GM23338 (cell line): ENCODE results near the gene PSAPL1. TPM values are rescaled to one million over a fixed set of nuclear protein-coding genes. Genes with fewer than 3 reads are reported as not detected.

ENCODE experiments used
- ATAC-seq: fragments of 200-7000 bp; cut with Tn5 transposase; 3 replicates; pipeline ENCODE4 v1.9.1; 2020
- DNase-seq: peaks from one replicate; pipeline ENCODE4 v3.0.0-alpha.2; 2015; ENCODE audit warnings: low spot score
- H2AFZ ChIP-seq: fragments of 200-600 bp; sonication (generic); 2 replicates; pipeline ENCODE4 v1.8.0; 2016; ENCODE audit warnings: antibody characterized with exemption, mild to moderate bottlenecking, moderate library complexity
- H3F3A ChIP-seq: fragments of 200-600 bp; sonication (generic); replicated peaks from 2 replicates; pipeline ENCODE4 v1.8.0; 2017; ENCODE audit warnings: antibody characterized with exemption, mixed run types, low read depth
- H3K27ac ChIP-seq: fragments of 200-600 bp; sonication (generic); 2 replicates; pipeline ENCODE4 v1.6.1; 2016; ENCODE audit warnings: low read depth
- H3K27me3 ChIP-seq: fragments of 200-600 bp; sonication (generic); 2 replicates; pipeline ENCODE4 v1.8.0; 2016; ENCODE audit warnings: mild to moderate bottlenecking, mixed run types, moderate library complexity; ENCODE audit not compliant: insufficient read depth
- H3K36me3 ChIP-seq: fragments of 200-600 bp; sonication (generic); 2 replicates; pipeline ENCODE4 v1.8.0; 2016; ENCODE audit warnings: mild to moderate bottlenecking; ENCODE audit not compliant: insufficient read depth
- H3K4me1 ChIP-seq: fragments of 200-600 bp; sonication (generic); 2 replicates; pipeline ENCODE4 v1.8.0; 2016; ENCODE audit warnings: mild to moderate bottlenecking, moderate library complexity; ENCODE audit not compliant: insufficient read depth
- H3K4me2 ChIP-seq: fragments of 200-600 bp; sonication (generic); 2 replicates; pipeline ENCODE4 v1.7.1; 2017; ENCODE audit warnings: mixed run types
- H3K4me3 ChIP-seq: fragments of 200-600 bp; sonication (generic); 2 replicates; pipeline ENCODE4 v1.6.1; 2016; ENCODE audit warnings: mixed run types
- H3K79me2 ChIP-seq: fragments of 200-600 bp; sonication (generic); replicated peaks from 2 replicates; pipeline ENCODE4 v1.8.0; 2017; ENCODE audit warnings: mild to moderate bottlenecking; ENCODE audit not compliant: insufficient read depth
- H3K9me2 ChIP-seq: fragments of 200-600 bp; sonication (generic); 2 replicates; pipeline ENCODE4 v1.8.0; 2017; ENCODE audit not compliant: insufficient read depth
- H4K20me1 ChIP-seq: fragments of 200-600 bp; sonication (generic); replicated peaks from 2 replicates; pipeline ENCODE4 v1.8.0; 2017; ENCODE audit warnings: mild to moderate bottlenecking; ENCODE audit not compliant: insufficient read depth
- H3K27ac Mint-ChIP-seq: 2 replicates; pipeline ENCODE4 v1.8.0; 2020; ENCODE audit warnings: inconsistent platforms, mild to moderate bottlenecking, moderate library complexity, mixed read lengths
- H3K27me3 Mint-ChIP-seq: 3 replicates; pipeline ENCODE4 v1.8.0; 2022; ENCODE audit warnings: low read depth, mild to moderate bottlenecking, moderate library complexity, mixed read lengths, inconsistent platforms; ENCODE audit not compliant: insufficient read depth, poor library complexity
- H3K36me3 Mint-ChIP-seq: 3 replicates; pipeline ENCODE4 v1.8.0; 2021; ENCODE audit warnings: low read depth, mild to moderate bottlenecking, inconsistent platforms, moderate library complexity, mixed read lengths
- H3K4me1 Mint-ChIP-seq: 3 replicates; pipeline ENCODE4 v1.8.0; 2020; ENCODE audit warnings: mild to moderate bottlenecking, inconsistent platforms, mixed read lengths
- H3K4me3 Mint-ChIP-seq: 3 replicates; pipeline ENCODE4 v1.8.0; 2021; ENCODE audit warnings: moderate library complexity, mild to moderate bottlenecking, inconsistent platforms, mixed read lengths
- H3K9me3 Mint-ChIP-seq: 3 replicates; pipeline ENCODE4 v1.8.0; 2020; ENCODE audit warnings: moderate library complexity, mild to moderate bottlenecking, inconsistent platforms, mixed read lengths
- CREB1 ChIP-seq: fragments of 250-450 bp; sonication (Bioruptor Pico); IDR thresholded peaks from 2 replicates; pipeline ENCODE4 v1.5.0; 2020; ENCODE audit warnings: low read depth, mild to moderate bottlenecking, moderate library complexity
- CTCF ChIP-seq, 2 experiments: fragments of 200-600 bp in 1 of 2; sonication (generic) in 1 of 2; conservative IDR thresholded peaks; 2 replicates each; pipeline versions ENCODE4 v1.5.1 to v1.6.1; 2016 to 2017; ENCODE audit warnings: antibody characterized with exemption in 2 of 2, low read depth in 2 of 2, mild to moderate bottlenecking in 2 of 2, moderate library complexity in 1 of 2
- EZH2 ChIP-seq: fragments of 200-600 bp; sonication (generic); IDR thresholded peaks from one replicate; pipeline ENCODE4 v1.8.0; 2017; ENCODE audit warnings: antibody characterized with exemption, mild to moderate bottlenecking, low read depth; ENCODE audit not compliant: unreplicated experiment
- JUNB ChIP-seq: IDR thresholded peaks from one replicate; pipeline ENCODE4 v1.6.1; 2016; ENCODE audit warnings: antibody characterized with exemption; ENCODE audit not compliant: unreplicated experiment
- POLR2AphosphoS5 ChIP-seq: IDR thresholded peaks from 2 replicates; pipeline ENCODE4 v1.6.1; 2016; ENCODE audit warnings: antibody characterized with exemption, low read depth
- REST ChIP-seq: IDR thresholded peaks from one replicate; pipeline ENCODE4 v1.6.1; 2018; ENCODE audit warnings: antibody characterized with exemption; ENCODE audit not compliant: unreplicated experiment
- STAT1 ChIP-seq: IDR thresholded peaks from one replicate; pipeline ENCODE4 v1.6.1; 2016; ENCODE audit warnings: antibody characterized with exemption; ENCODE audit not compliant: unreplicated experiment
- polyA plus RNA-seq: library from polyadenylated mRNA; unstranded; fragments of >200 nt; fragmentation: Nextera tagmentation; extraction: Ambion mirVana; gene quantifications from 2 replicates; pipeline ENCODE4 v1.2.1, GENCODE V29; 2016
- total RNA-seq: library from RNA; depleted of rRNA; stranded (reverse); fragments of >200 nt; shearing (Covaris generic); gene quantifications from 2 replicates; pipeline ENCODE4 v1.2.3, GENCODE V29; 2014
- TF ChIP-seq, protein P1 (sequence below): fragments of 250-450 bp; sonication (Bioruptor Pico); IDR thresholded peaks from 2 replicates; pipeline ENCODE4 v1.5.0; 2020; ENCODE audit warnings: mild to moderate bottlenecking, moderate library complexity

Gene PSAPL1
- total and polyA plus RNA-seq, 2 experiments from 2014 or later, result not detected

GRCh38 chr4:7411491-7411890, 23.2 kb downstream of the PSAPL1 start:
- no peaks in the 10 kb centered on the region for H3K36me3 Mint-ChIP-seq
- peaks cover 14% of the 10 kb centered on the region; the same call in 1 of the 2 replicates for H3K4me1 ChIP-seq
- ATAC-seq (no peak), DNase-seq (no peak)
- H3K27me3 Mint-ChIP-seq, result peaks cover 52% of the 10 kb centered on the region
- TF ChIP-seq REST, result no peak
- TF ChIP-seq STAT1, result no peak
- TF ChIP-seq, protein P1, sequence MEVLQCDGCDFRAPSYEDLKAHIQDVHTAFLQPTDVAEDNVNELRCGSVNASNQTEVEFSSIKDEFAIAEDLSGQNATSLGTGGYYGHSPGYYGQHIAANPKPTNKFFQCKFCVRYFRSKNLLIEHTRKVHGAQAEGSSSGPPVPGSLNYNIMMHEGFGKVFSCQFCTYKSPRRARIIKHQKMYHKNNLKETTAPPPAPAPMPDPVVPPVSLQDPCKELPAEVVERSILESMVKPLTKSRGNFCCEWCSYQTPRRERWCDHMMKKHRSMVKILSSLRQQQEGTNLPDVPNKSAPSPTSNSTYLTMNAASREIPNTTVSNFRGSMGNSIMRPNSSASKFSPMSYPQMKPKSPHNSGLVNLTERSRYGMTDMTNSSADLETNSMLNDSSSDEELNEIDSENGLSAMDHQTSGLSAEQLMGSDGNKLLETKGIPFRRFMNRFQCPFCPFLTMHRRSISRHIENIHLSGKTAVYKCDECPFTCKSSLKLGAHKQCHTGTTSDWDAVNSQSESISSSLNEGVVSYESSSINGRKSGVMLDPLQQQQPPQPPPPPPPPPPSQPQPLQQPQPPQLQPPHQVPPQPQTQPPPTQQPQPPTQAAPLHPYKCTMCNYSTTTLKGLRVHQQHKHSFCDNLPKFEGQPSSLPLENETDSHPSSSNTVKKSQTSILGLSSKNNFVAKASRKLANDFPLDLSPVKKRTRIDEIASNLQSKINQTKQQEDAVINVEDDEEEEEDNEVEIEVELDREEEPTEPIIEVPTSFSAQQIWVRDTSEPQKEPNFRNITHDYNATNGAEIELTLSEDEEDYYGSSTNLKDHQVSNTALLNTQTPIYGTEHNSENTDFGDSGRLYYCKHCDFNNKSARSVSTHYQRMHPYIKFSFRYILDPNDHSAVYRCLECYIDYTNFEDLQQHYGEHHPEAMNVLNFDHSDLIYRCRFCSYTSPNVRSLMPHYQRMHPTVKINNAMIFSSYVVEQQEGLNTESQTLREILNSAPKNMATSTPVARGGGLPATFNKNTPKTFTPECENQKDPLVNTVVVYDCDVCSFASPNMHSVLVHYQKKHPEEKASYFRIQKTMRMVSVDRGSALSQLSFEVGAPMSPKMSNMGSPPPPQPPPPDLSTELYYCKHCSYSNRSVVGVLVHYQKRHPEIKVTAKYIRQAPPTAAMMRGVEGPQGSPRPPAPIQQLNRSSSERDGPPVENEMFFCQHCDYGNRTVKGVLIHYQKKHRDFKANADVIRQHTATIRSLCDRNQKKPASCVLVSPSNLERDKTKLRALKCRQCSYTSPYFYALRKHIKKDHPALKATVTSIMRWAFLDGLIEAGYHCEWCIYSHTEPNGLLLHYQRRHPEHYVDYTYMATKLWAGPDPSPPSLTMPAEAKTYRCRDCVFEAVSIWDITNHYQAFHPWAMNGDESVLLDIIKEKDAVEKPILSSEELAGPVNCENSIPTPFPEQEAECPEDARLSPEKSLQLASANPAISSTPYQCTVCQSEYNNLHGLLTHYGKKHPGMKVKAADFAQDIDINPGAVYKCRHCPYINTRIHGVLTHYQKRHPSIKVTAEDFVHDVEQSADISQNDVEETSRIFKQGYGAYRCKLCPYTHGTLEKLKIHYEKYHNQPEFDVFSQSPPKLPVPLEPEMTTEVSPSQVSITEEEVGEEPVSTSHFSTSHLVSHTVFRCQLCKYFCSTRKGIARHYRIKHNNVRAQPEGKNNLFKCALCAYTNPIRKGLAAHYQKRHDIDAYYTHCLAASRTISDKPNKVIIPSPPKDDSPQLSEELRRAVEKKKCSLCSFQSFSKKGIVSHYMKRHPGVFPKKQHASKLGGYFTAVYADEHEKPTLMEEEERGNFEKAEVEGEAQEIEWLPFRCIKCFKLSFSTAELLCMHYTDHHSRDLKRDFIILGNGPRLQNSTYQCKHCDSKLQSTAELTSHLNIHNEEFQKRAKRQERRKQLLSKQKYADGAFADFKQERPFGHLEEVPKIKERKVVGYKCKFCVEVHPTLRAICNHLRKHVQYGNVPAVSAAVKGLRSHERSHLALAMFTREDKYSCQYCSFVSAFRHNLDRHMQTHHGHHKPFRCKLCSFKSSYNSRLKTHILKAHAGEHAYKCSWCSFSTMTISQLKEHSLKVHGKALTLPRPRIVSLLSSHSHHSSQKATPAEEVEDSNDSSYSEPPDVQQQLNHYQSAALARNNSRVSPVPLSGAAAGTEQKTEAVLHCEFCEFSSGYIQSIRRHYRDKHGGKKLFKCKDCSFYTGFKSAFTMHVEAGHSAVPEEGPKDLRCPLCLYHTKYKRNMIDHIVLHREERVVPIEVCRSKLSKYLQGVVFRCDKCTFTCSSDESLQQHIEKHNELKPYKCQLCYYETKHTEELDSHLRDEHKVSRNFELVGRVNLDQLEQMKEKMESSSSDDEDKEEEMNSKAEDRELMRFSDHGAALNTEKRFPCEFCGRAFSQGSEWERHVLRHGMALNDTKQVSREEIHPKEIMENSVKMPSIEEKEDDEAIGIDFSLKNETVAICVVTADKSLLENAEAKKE, result no peak
- TF ChIP-seq CREB1 (CRISPR knock-in tag), result no peak
- no peak for TF ChIP-seq CTCF (conservative IDR thresholded peaks at IDR 0.05; ENCODE audit: low read depth in 2 of 2)
- no peak for TF ChIP-seq EZH2
- TF ChIP-seq POLR2AphosphoS5, result no peak
- no peak for TF ChIP-seq JUNB
- no peak overlapping the region for H3K4me3 Mint-ChIP-seq
- no peaks in the 10 kb centered on the region for H3K9me2 ChIP-seq
- no peaks in the 10 kb centered on the region; the same call in 1 of the 2 replicates for H4K20me1 ChIP-seq
- no peak overlapping the region for H3K27ac ChIP-seq
- peaks cover 52% of the 10 kb centered on the region for H3K27me3 ChIP-seq
- no peaks in the 10 kb centered on the region for H3K79me2 ChIP-seq
- no peak overlapping the region for H3K4me3 ChIP-seq
- peaks cover 26% of the 10 kb centered on the region for H3K4me1 Mint-ChIP-seq
- H2AFZ ChIP-seq, result no peak overlapping the region
- H3K9me3 Mint-ChIP-seq, result peaks cover 8% of the 10 kb centered on the region; the same call in 1 of the 3 replicates
- no peaks in the 10 kb centered on the region for H3F3A ChIP-seq
- H3K4me2 ChIP-seq, result no peak overlapping the region
- H3K27ac Mint-ChIP-seq, result no peak overlapping the region
- H3K36me3 ChIP-seq, result no peaks in the 10 kb centered on the region
